Hepatic stellate cell (primary cell): ENCODE results near the gene EXOSC7.
"Not testable (repeated sequence)": the region's sequence is repeated elsewhere in the genome, so short reads cannot be mapped to it uniquely, and the experiment has no call there.

Source experiments
- DNase-seq: peaks from one replicate; pipeline ENCODE4 v3.0.0; 2011; ENCODE audit warnings: low spot score

EXOSC7 gene

DNA sequence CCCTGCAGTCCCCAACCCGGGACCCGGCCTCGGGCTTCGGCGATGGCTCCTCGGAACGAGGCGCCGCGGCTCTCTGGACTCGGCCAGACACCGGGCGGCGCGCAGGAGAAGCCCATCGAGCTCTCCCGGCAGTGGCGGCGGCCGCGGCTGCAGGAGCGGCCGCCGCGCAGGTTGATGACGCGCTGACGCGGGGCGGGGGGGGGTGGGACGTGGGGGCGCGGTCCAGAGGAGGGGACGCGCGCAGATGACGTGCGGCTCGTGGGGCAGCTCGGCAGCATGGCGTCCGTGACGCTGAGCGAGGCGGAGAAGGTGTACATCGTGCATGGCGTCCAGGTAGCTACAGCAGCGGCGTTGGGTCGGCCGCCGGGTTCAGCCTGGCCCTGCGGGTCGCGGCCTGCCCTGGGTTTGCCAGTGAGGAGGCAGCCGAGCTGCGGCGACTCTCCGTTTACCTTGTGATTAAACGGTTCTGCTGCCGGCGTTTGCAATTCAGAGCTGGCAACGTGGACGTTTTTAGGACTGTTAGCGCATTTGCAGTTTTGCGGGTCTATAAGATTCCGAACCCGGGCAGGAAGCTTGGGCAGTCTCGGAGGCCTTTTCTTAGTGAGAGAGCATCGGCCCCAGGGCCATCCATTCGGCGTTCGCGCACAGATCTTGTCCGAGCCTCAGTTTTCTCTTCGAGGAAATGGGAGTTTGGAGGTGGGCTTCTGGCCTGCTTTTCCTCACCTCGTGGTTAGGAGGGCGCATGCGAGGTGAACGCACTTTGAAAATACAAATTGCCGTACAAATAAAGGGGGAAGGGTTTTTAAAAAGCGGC, at the start of gene EXOSC7, which contains the start of gene ZDHHC3:
TSS of gene EXOSC7 (plus strand) at position 243 of the 814 bp plus-strand sequence. CDS start at position 277, 34 bp downstream.
TSS of gene ZDHHC3 (minus strand) at position 173 of the 814 bp plus-strand sequence. CDS start 16,738 bp downstream, outside the sequence.
- peak; percentile 93 for DNase-seq

GRCh38 chr3:44926921-44927320, 49.1 kb upstream of the EXOSC7 start:
- DNase-seq = no peak

DNA sequence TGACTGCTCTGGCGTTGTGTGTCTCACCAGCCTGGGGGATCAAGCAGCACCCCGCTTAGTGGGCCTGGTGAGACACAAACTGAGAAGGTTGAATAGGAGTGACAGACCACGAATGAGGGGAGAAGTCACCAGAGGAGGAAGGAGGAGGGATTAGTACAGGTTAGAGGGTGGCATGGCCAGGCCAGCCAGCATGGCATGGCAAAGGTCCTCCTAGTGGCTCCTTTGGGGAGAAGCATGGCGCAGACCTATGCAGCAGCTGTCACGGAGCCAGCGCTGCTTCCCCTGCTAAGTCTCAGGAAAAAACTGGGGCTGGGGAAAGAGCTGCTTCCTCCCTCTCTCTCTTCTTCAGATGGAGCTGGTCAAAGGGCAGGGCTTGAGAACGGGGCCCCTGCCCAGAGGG, 48.7 kb upstream of the EXOSC7 start:
- DNase-seq = no peak

DNA sequence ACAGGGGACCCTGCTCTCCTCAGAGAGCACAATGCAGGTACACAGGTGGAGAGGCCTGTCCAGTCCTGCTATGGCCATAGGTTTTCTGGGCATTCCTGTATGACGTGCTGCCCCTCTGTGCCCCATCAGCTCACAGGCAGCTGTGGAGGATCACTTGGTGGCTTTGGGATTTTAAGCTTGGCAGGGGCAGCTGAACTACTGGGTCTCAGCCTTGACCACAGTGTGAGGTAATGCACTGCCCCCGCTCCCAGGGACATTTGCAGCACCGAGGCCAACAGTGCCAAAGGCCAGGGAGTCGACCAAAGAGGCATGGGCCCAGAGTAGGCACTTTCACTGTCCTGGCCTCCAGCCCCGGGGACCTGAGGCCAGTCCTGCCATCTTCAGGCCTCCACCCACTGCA, 46.3 kb upstream of the EXOSC7 start:
- no peak for DNase-seq

GRCh38 chr3:44930911-44931310, 45.1 kb upstream of the EXOSC7 start:
- DNase-seq = no peak

GRCh38 chr3:44931791-44932190, 44.3 kb upstream of the EXOSC7 start:
- DNase-seq = no peak

DNA sequence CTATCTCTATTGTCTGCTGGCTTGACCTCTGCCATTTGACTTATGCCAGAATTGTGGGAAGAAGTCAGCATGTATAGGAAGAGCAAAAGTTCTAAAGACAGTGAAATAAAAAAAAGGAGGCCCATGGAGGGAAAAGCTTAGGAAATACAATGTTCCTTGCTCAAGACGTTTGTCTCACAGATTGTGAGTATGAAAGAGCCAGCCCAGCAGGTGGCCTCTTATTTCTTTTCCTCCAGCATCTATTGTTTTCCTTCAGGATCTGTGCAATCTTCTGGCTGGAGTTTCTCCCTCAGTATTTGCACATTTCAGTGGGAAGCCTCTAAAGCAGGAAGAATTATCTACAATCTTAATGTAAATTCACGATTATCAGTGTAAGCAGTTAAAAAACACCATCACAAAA, 43.8 kb upstream of the EXOSC7 start:
- no peak for DNase-seq

GRCh38 chr3:44932986-44933944, 42.8 kb upstream of the EXOSC7 start:
- no peak for DNase-seq

GRCh38 chr3:44939581-44940036, 36.4 kb upstream of the EXOSC7 start:
- DNase-seq = no peak

- peak; percentile 53 for DNase-seq
These were observed 33.7 kb upstream of the EXOSC7 start for GRCh38 chr3:44942202-44942921.

DNA sequence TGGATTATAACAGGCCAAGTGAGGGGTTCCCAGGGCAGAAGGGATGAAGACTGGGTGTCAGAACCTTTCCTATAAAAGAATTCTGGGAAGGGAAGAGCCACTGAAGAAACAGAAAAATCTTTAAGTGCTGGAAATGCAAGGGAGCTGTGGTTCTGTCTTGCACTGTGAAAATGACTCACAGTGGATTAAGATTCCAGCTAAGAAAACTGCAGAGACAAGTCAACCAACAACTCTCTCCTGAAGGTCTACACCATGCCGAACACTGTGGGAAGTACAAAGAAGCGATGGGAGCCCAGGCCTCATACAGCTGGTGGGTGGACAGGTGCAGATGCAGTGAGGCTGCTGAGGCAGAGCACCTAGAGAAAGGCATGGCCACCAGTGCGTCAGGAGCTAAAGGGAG, 27.8 kb upstream of the EXOSC7 start:
- no peak for DNase-seq

DNA sequence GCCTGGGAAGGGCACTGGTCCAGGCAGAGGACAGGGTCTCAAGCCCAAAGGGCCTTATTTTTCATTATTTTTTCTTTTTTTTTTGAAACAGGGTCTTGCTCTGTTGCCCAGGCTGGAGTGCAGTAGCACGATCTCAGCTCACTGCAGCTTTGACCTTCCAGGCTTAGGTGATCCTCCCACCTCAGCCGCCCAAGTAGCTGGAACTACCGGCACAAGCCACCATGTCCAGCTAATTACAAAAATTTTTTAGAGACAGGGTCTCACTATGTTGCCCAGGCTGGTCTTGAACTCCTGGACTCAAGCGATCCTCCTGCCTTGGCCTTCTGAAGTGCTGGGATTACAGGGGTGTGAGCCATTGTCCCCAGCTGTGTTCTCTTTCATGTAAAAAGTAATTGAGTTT, 26.3 kb upstream of the EXOSC7 start:
- DNase-seq = not testable (repeated sequence)

DNA sequence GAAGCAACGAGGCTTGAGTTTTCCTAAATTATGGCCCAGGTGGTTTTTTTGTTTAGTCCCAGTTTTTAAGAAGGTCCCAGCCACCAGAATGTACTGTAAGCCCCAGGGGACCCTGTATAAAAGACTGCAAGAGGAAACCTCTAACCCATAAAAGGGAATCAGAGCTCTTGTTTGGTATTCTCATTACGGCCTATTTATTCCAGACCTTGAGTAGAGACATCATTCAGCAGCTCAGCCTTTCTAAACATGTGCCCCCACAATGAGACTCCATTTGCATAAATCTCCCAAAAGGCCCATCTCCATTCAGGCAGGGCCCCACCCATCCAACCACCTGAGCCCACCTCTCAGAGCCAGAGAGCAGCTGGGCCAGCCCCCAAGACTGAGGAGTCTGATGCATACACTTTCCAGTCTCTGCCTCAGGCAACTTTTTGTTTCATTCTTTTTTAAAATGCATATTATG, 25.7 kb upstream of the EXOSC7 start:
- DNase-seq = no peak

- no peak for DNase-seq
These were observed 23.4 kb upstream of the EXOSC7 start for GRCh38 chr3:44952689-44953088.

DNA sequence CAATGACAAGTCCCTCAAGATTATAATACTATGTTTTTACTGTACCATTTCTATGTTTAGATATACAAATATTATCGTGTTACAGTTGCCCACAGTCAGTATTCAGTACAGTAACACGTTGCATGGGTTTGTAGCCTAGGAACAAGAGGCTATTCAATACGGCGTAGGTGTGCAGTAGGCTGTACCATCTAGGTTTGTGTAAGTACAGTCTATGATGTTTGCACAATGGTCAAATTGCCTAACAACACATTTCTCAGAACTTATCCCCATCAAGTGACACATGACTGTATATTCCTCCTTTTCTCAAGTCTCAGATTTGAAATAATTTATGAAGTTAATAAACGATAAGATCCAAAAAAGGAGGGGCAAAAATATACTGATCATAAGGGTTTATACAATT, 21.7 kb upstream of the EXOSC7 start:
- no peak for DNase-seq

DNA sequence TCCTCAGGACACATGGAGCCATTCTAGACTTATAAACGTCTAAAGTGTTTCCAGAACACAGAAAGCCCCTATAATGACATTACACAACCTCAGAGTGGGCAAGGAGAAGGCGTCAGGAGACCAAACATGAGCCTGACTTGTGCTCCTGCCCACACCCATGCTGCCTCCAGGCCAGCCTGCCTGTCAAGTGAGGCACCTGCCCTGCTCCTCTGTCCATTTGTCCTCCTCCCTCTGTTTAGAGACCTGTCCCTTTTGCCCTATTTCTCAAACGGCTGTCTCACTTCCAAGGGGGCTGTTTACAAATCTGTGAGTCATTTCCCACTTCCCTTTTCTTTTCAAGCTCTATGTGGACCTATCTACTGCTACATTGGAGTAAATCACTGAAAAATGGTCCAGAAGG, 21.1 kb upstream of the EXOSC7 start:
- peak; percentile 24 for DNase-seq

GRCh38 chr3:44955917-44956316, 20.1 kb upstream of the EXOSC7 start:
- DNase-seq = no peak

- DNase-seq = no peak
These were observed 18.1 kb upstream of the EXOSC7 start for GRCh38 chr3:44957986-44958385.

DNA sequence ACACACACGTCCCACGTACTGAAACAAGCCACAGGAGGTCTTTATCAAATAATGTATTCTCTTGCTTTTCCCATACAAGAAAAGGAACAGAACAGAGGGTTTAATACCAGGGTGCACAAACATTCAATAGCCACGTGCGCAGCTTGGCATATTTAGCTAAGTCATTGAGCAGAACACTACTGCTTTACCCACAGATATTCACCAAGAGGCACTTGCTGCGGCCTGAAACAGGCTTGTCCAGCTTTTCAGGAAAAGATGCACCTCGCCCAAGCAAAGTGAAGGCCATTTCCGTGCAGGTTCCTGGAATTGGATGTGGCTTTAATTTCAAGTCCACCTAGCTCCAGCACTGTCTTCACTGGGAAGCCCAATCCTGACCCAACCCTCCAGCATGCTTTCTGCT, 17.7 kb upstream of the EXOSC7 start:
- no peak for DNase-seq

- DNase-seq = no peak
These were observed 15.5 kb upstream of the EXOSC7 start for GRCh38 chr3:44960387-44961026.

DNA sequence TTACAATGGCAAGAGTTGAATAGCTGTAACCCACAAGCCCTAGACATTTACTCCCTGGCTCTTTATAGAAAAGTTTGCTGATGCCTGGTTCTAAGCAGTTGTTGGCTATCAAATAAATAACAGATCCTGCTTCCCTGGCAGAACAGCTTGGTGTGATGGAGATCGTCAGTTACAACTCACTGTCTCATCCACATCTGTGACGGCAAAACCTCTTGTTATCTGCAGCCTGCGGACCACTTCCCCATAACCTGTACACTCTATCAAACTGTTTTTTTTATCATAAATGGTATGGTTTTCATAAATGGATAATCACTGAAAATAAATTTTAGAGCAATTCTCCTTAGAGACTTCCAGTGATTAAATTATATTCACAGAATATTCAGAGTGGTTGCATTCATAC, 14.2 kb upstream of the EXOSC7 start:
- no peak for DNase-seq
